Calu3 (cell line): Measurements from ENCODE around the gene PLCB2. TPM values are rescaled to one million over a fixed set of nuclear protein-coding genes. Genes with fewer than 3 reads are reported as not detected.

Experiments used
- BruUV-seq: library from RNA; stranded (reverse); fragments of 400-500 nt; replicated peaks from 2 replicates; lab custom pipeline; 2021; lab: Mats Ljungman, UMichigan
- CTCF ChIA-PET: fragments of 300-600 bp; sonication (Branson Sonifier 250); formaldehyde crosslinking; loops from one replicate; lab custom pipeline; 2022; ENCODE audit warnings: antibody characterized with exemption; lab: Charles Lee
- DNase-seq: peaks from one replicate; pipeline ENCODE4 v3.0.0; 2022
- H3K27ac Mint-ChIP-seq: one replicate; pipeline ENCODE4 v1.8.0; 2022; ENCODE audit warnings: mixed read lengths; ENCODE audit not compliant: unreplicated experiment
- H3K27me3 Mint-ChIP-seq: one replicate; pipeline ENCODE4 v1.8.0; 2022; ENCODE audit warnings: mixed read lengths; ENCODE audit not compliant: unreplicated experiment
- H3K36me3 Mint-ChIP-seq: one replicate; pipeline ENCODE4 v1.8.0; 2022; ENCODE audit warnings: mild to moderate bottlenecking, moderate library complexity, mixed read lengths; ENCODE audit not compliant: insufficient read depth, unreplicated experiment
- H3K4me1 Mint-ChIP-seq: one replicate; pipeline ENCODE4 v1.8.0; 2022; ENCODE audit warnings: mild to moderate bottlenecking, low read depth, mixed read lengths; ENCODE audit not compliant: unreplicated experiment
- H3K4me3 Mint-ChIP-seq: one replicate; pipeline ENCODE4 v1.8.0; 2022; ENCODE audit warnings: mild to moderate bottlenecking, low read depth, moderate library complexity, mixed read lengths; ENCODE audit not compliant: unreplicated experiment
- H3K9me3 Mint-ChIP-seq: one replicate; pipeline ENCODE4 v1.8.0; 2022; ENCODE audit warnings: low read depth, mixed read lengths; ENCODE audit not compliant: unreplicated experiment
- intact Hi-C: fragments of 100-400 bp; cut with micrococcal nuclease; formaldehyde crosslinking; loops from one replicate; pipeline ENCODE4 v1.10.0; 2022; ENCODE audit not compliant: unreplicated experiment
- total RNA-seq: library from RNA; stranded (reverse); gene quantifications from 2 replicates; pipeline ENCODE4 v1.2.3, GENCODE V29; 2022
- TF ChIP-seq, protein P1 (sequence below): fragments of 200-600 bp; IDR thresholded peaks from one replicate; pipeline ENCODE4 v1.8.0; 2022; ENCODE audit warnings: antibody characterized with exemption; ENCODE audit not compliant: unreplicated experiment

The PLCB2 gene
- total RNA-seq, 1 experiment from 2014 or later: 37.3 TPM

DNA sequence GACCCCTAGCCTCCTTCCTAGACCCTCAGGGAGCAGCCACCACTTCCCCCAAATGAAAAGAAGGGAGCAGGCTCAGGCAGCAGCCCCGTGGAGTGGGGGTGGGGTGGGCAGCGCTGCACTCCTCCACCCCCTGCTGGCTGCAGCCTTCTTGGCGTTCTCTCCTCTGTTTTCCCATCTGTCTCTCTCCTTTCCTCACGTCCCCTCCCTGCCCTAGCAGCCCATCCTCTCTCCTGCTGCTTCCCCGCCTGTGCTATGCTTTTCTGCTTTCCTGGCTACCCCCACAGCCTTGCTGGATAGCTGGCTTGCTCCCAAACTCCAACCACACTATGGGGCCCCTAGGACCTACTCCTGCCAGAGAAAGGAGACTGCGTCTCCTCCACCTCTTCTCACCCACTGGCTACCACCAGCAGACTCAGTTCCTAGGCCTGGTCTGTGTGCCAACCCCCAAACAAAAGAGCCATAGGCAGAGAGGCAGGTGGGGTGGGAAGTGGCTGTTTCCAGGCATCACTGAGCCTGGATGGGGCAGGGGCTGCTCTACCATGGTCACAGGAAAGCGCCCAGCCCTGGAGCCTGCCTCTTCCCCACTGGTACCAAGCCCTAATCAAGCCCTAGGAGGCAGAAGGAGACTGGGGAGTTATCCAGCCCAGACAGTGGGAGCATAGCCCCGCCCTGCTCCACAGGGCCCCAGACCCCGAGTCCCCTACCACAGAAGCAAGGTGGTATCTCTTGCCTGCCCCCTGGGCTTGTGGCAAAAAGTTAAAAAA, 46.9 kb upstream of the PLCB2 start:
- no TSS peak for BruUV-seq
- H3K36me3 Mint-ChIP-seq: no peaks in the 10 kb centered on the region
- DNase-seq: peak; percentile 44
- intact Hi-C loops: no loop called here
- TF ChIP-seq, protein P1, sequence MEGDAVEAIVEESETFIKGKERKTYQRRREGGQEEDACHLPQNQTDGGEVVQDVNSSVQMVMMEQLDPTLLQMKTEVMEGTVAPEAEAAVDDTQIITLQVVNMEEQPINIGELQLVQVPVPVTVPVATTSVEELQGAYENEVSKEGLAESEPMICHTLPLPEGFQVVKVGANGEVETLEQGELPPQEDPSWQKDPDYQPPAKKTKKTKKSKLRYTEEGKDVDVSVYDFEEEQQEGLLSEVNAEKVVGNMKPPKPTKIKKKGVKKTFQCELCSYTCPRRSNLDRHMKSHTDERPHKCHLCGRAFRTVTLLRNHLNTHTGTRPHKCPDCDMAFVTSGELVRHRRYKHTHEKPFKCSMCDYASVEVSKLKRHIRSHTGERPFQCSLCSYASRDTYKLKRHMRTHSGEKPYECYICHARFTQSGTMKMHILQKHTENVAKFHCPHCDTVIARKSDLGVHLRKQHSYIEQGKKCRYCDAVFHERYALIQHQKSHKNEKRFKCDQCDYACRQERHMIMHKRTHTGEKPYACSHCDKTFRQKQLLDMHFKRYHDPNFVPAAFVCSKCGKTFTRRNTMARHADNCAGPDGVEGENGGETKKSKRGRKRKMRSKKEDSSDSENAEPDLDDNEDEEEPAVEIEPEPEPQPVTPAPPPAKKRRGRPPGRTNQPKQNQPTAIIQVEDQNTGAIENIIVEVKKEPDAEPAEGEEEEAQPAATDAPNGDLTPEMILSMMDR: no peak
- H3K9me3 Mint-ChIP-seq: no peaks in the 10 kb centered on the region
- CTCF ChIA-PET: interaction anchor here (1.0 kb wide), 1 partner anchor 10 kb away, joined by 3 read pairs; no protein-coding TSS in a partner anchor
- H3K27ac Mint-ChIP-seq: no peak overlapping the region
- no peak overlapping the region for H3K4me3 Mint-ChIP-seq
- H3K27me3 Mint-ChIP-seq: no peaks in the 10 kb centered on the region
- peaks cover 20% of the 10 kb centered on the region for H3K4me1 Mint-ChIP-seq

DNA sequence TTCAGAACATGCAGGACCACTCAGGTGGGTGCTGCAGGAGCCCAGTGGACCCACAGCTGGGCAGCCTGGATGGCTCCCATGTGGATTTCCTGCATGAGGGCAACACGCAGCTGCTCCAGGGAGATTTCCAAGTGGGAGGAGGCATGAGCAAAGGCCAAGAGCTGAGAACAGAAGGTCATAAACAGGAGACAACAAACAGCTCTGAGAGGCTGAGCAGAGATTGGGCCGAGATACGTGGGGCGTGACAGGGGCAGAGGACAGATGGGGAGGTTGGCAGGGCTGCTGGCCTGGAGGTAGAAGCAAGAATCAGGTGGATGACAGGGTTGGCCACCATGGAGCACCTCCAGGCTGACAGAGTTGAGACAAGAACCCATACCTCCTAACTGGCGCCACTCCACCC, 46.0 kb upstream of the PLCB2 start:
- no peak for DNase-seq
- Mint-ChIP-seq H3K36me3 (no peaks in the 10 kb centered on the region), H3K4me3 (no peak overlapping the region), H3K4me1 (peaks cover 20% of the 10 kb centered on the region), H3K27ac (no peak overlapping the region), H3K27me3 (no peaks in the 10 kb centered on the region), H3K9me3 (no peaks in the 10 kb centered on the region)
- CTCF ChIA-PET: no interaction called here
- no TSS peak for BruUV-seq
- intact Hi-C loops: no loop called here
- TF ChIP-seq, protein P1: no peak

DNA sequence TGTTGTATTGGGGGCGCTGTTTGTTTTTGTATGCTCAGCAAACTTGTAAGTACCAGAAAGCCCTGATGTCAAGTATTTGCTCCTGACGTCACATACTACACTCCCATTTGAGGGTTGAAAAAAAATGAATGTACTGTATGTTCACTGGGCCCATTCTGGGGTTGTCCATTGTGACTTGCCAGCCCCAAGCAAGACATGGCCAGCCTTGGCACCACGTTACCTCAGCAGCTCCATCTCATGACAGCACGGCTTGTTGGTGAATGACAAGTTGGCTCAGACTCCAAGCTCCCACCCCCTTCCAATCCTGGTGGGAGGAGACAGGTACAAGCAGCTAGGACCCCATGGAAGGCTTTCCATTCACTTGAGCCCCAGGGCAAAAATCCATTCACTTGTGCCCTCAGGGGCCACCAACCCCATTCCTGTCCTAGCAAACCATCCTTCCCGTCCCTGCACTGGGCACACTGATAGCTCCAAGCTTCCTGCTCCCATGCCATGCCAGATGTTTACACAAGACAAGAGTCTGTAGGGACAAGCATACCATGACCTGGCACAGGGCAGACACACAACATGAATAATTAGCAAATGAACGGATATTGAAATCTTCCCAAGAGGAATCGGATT, 44.7 kb upstream of the PLCB2 start:
- Mint-ChIP-seq H3K4me3 (no peak overlapping the region), H3K36me3 (no peaks in the 10 kb centered on the region), H3K27ac (no peak overlapping the region), H3K27me3 (no peaks in the 10 kb centered on the region), H3K4me1 (peaks cover 20% of the 10 kb centered on the region), H3K9me3 (no peaks in the 10 kb centered on the region)
- no TSS peak for BruUV-seq
- TF ChIP-seq, protein P1: no peak
- CTCF ChIA-PET: no interaction called here
- intact Hi-C loops: no loop called here
- DNase-seq: no peak

DNA sequence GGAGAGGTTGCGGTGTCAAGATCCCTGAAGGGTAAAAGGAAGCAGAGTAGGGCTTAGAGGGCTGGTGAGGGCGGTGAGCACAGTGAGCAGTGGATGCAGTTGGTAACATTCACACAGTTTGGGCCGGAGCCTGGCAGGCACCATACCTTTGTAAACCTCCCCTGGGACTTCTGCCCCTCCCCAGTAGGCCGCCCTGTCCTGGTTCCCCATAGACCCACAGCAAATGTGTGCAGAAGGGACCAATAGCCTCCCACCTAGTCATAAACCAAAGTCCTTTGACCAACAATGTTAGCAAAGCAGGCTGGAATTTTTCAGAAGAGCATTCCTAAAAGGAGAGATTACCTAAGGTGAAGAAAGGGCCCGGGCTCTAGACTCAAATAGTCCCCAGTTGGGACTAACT, 41.4 kb upstream of the PLCB2 start:
- no peak for DNase-seq
- Mint-ChIP-seq H3K27me3 (no peaks in the 10 kb centered on the region), H3K9me3 (no peaks in the 10 kb centered on the region), H3K27ac (no peak overlapping the region), H3K4me1 (peaks cover 11% of the 10 kb centered on the region), H3K36me3 (no peaks in the 10 kb centered on the region), H3K4me3 (no peak overlapping the region)
- intact Hi-C loops: no loop called here
- TF ChIP-seq, protein P1: no peak
- CTCF ChIA-PET: no interaction called here
- BruUV-seq: no TSS peak
